Vagina (tissue), 2 donors: Measurements from ENCODE around the gene PCDHGC3. TPM values are rescaled to one million over a fixed set of nuclear protein-coding genes. Genes with fewer than 3 reads are reported as not detected.

Experiments
- DNase-seq, 2 donors: peaks; one replicate each; pipeline ENCODE4 v3.0.0-alpha.2; 2017; ENCODE audit errors: extremely low spot score in 2 of 2
- H3K27ac ChIP-seq: fragments of 200-600 bp; sonication (generic); one replicate; pipeline ENCODE4 v1.5.1; 2019
- H3K27me3 ChIP-seq: fragments of 200-600 bp; sonication (generic); one replicate; pipeline ENCODE4 v1.5.1; 2019
- H3K36me3 ChIP-seq, 2 donors: fragments of 200-600 bp; sonication (generic); one replicate each; pipeline ENCODE4 v1.5.1; 2017 to 2019
- H3K4me1 ChIP-seq: fragments of 200-600 bp; sonication (generic); one replicate; pipeline ENCODE4 v1.5.1; 2019
- H3K4me3 ChIP-seq, 2 donors: fragments of 200-600 bp; sonication (generic); 1 replicate in 1 of 2; 2 replicates in 1 of 2; pipeline ENCODE4 v1.5.1; 2016 to 2019
- H3K9me3 ChIP-seq: fragments of 200-600 bp; sonication (generic); one replicate; pipeline ENCODE4 v1.5.1; 2019
- POLR2A ChIP-seq, 2 donors: fragments of 450-650 bp; IDR thresholded peaks; one replicate each; pipeline ENCODE4 v1.6.1; 2017; ENCODE audit warnings: antibody characterized with exemption in 2 of 2, mild to moderate bottlenecking in 2 of 2, moderate library complexity in 2 of 2
- POLR2AphosphoS5 ChIP-seq, 2 donors: sonication (generic); formaldehyde crosslinking; IDR thresholded peaks; one replicate each; pipeline ENCODE4 v1.9.0; 2017; ENCODE audit warnings: antibody characterized with exemption in 2 of 2, mild to moderate bottlenecking in 2 of 2, low read depth in 1 of 2; ENCODE audit not compliant: insufficient read depth in 1 of 2
- intact Hi-C: fragments of 100-400 bp; cut with DNase I; formaldehyde crosslinking; loops from one replicate; pipeline ENCODE4 v1.15.1; 2023
- total RNA-seq: library from RNA; depleted of rRNA; stranded (reverse); fragments of >200 nt; gene quantifications from one replicate; pipeline ENCODE4 v1.2.3, GENCODE V29; 2016
- TF ChIP-seq, protein P1 (sequence below), 3 experiments: fragments of 450-650 bp in 2 of 3; fragments of 200-600 bp in 1 of 3; sonication (generic) in 1 of 3; IDR thresholded peaks; one replicate each; pipeline ENCODE4 v1.5.1; 2017 to 2019; ENCODE audit warnings: antibody characterized with exemption in 3 of 3, mild to moderate bottlenecking in 2 of 3, moderate library complexity in 2 of 3

The PCDHGC3 gene
- total RNA-seq, 1 donor from 2014 or later: 78.3 TPM

DNA sequence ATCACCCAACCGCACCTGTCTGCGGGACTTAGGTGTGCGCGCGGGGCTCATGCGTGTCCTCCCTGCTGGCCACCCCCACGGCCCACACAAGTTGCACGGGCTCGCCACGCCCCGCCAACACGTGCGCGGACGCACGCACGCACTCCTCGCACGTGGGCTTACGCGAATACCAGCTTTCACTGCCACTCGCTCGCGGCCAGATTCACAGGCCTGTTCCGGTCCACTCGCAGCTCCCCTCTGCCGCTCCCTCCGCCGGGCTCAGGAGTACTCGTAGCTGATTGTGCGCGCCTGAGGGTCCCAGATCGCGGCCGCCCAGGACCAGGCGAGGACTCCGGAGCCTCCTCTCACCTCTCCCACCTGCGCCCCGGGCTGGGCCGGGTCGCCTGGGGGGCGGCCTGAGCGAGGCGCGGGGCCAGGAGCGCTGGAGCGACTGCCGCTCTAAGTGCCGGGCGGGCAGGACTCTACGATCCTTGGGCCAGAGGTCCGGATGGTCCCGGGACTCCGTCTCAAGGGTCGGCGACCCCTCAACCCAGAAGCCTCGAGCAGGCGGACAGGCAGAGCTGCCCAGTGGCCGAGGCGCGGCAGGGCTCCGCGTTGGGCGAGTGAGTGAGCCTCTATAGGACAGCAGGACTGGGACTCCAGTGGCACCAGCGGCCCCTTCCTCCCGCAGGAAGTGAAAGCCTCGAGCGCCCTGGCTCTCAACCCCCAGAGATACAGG, 16.6 kb downstream of the PCDHGC3 start:
- intact Hi-C loops: no loop called here
- no peak overlapping the region for H3K4me3 ChIP-seq
- DNase-seq: no peak
- no peaks in the 10 kb centered on the region for H3K27me3 ChIP-seq
- H3K9me3 ChIP-seq: no peaks in the 10 kb centered on the region
- peaks cover 63% of the 10 kb centered on the region for H3K4me1 ChIP-seq
- TF ChIP-seq POLR2A (IDR thresholded peaks at IDR 0.05) (no peak), POLR2AphosphoS5 (IDR thresholded peaks at IDR 0.05; ENCODE audit: insufficient read depth in 1 of 2, low read depth in 1 of 2) (no peak)
- TF ChIP-seq, protein P1, sequence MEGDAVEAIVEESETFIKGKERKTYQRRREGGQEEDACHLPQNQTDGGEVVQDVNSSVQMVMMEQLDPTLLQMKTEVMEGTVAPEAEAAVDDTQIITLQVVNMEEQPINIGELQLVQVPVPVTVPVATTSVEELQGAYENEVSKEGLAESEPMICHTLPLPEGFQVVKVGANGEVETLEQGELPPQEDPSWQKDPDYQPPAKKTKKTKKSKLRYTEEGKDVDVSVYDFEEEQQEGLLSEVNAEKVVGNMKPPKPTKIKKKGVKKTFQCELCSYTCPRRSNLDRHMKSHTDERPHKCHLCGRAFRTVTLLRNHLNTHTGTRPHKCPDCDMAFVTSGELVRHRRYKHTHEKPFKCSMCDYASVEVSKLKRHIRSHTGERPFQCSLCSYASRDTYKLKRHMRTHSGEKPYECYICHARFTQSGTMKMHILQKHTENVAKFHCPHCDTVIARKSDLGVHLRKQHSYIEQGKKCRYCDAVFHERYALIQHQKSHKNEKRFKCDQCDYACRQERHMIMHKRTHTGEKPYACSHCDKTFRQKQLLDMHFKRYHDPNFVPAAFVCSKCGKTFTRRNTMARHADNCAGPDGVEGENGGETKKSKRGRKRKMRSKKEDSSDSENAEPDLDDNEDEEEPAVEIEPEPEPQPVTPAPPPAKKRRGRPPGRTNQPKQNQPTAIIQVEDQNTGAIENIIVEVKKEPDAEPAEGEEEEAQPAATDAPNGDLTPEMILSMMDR (IDR thresholded peaks at IDR 0.05): no peak
- peaks cover 0 to 3% of the 10 kb centered on the region in 2 donors for H3K36me3 ChIP-seq
- H3K27ac ChIP-seq: no peak overlapping the region

DNA sequence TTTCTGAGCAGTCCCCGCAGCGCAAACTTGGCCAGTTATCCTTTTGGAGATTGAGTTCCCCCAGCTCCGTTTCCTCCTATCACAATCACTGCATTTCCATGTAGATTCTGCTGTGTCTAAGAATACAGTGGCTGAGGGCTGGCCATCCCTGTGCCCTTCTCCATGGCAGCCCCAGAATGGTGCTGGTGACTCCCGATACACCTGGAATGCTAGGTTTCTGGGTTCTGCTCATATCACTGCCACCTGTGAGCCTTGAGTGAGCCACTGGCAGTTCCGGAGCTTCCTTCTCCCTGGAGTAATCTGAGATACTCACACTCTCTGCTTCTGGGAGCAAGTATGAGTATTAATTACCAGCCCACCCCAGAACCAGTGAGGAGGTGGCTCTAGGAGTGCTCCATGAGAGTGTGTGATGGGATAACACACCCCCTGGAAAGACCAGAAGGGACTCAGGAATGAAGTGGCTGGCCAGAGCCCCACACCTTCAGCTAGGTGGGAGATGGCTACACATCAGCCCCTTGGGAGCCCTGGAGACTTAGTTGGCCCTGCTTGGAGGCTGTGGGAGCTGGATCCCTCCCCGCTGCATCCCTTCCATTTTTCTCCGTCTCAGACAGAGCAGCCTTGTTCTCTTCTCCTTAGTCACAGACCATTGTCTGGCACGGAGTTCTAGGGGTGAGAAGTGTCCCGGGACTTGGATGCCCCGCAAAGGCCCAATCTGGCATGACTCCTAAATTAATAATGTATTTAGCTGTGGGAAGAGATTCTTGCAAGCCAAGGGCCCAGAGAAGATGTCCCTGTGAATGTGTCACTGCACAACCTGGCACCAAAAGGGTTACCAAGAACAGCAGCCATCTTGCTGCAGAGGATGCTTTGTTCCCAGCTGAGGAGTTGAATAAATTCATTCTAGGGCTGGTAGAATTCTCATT, 18.0 kb downstream of the PCDHGC3 start:
- no peaks in the 10 kb centered on the region for H3K27me3 ChIP-seq
- peaks cover 0 to 3% of the 10 kb centered on the region in 2 donors for H3K36me3 ChIP-seq
- DNase-seq: peak in 1 of 2 donors; percentile 84
- intact Hi-C loops: no loop called here
- peaks cover 55% of the 10 kb centered on the region for H3K4me1 ChIP-seq
- TF ChIP-seq, protein P1 (IDR thresholded peaks at IDR 0.05): no peak
- TF ChIP-seq POLR2A (IDR thresholded peaks at IDR 0.05) (no peak), POLR2AphosphoS5 (IDR thresholded peaks at IDR 0.05; ENCODE audit: insufficient read depth in 1 of 2, low read depth in 1 of 2) (no peak)
- no peaks in the 10 kb centered on the region for H3K9me3 ChIP-seq
- peak overlapping the region in 1 of 2 donors; percentile 27 for H3K4me3 ChIP-seq
- H3K27ac ChIP-seq: peak overlapping the region; percentile 60

DNA sequence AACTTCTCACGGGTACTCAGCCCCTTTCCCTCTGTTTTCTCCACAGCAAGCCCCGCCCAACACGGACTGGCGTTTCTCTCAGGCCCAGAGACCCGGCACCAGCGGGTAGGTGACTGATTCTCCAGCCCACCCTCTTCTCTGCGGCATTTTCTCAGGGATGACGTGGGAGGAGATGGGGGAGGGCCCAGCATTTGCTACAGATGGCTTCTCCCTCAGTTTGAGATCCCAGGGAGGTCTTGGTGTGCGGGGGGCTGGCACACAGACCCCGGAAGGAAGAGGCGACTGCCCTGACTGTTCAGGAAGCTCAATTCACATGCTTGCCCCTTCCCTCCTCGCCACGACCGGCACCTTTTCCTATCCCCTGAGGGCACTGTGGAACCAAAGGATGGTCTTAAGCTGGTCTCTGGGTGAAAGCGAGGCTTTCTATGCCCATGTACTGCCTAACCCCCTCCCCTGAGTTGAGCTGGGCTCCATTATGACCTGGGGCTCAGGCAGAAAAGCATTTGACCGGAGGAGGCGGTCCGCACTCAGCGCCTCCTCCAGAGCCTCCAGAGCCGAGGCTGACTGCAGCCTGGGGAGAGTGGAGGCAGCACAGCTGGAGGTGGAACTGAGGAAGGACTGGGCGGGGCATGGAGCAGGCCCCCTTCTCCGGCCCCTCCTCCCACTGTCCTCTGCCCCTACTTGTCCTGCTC, 19.1 kb downstream of the PCDHGC3 start:
- DNase-seq: no peak

DNA sequence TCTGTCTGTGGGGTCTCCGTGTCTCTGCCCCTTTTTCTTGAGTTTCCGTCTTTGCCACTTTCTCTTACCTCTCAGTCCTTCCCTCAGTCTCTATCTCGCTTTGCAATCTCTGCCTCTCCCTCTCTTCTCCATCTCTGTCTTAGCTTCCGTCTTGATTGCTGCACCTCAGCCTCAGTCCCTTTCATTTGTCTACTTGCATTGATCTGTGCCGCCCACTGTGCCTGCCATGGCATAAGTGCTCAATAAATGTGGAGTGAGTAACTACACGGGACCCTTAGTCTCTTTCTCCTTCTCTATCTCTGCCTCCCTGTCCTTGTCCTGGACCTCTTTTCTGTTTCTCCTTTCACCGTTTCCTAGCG, 19.7 kb downstream of the PCDHGC3 start:
- no peaks in the 10 kb centered on the region for H3K27me3 ChIP-seq
- H3K4me3 ChIP-seq: peak overlapping the region in 1 of 2 donors; percentile 27
- H3K36me3 ChIP-seq: peaks cover 0 to 3% of the 10 kb centered on the region in 2 donors
- H3K4me1 ChIP-seq: peaks cover 44% of the 10 kb centered on the region
- intact Hi-C loops: no loop called here
- H3K9me3 ChIP-seq: no peaks in the 10 kb centered on the region
- DNase-seq: no peak
- H3K27ac ChIP-seq: peak overlapping the region; percentile 60
- no peak for TF ChIP-seq POLR2A (IDR thresholded peaks at IDR 0.05)
- TF ChIP-seq POLR2AphosphoS5 (IDR thresholded peaks at IDR 0.05; ENCODE audit: insufficient read depth in 1 of 2, low read depth in 1 of 2): no peak
- TF ChIP-seq, protein P1 (IDR thresholded peaks at IDR 0.05): no peak

More for the DNA sequence above, 19.1 kb downstream of the PCDHGC3 start:
- Histone ChIP-seq H3K36me3 (peaks cover 0 to 3% of the 10 kb centered on the region in 2 donors), H3K9me3 (no peaks in the 10 kb centered on the region), H3K27me3 (no peaks in the 10 kb centered on the region), H3K27ac (peak overlapping the region; percentile 60), H3K4me3 (peak overlapping the region in 1 of 2 donors; percentile 27), H3K4me1 (peaks cover 44% of the 10 kb centered on the region)
- intact Hi-C loops: no loop called here
- peak in 1 of 2 donors; percentile 19 for TF ChIP-seq POLR2AphosphoS5 (IDR thresholded peaks at IDR 0.05; ENCODE audit: insufficient read depth in 1 of 2, low read depth in 1 of 2)
- no peak for TF ChIP-seq POLR2A (IDR thresholded peaks at IDR 0.05)
- TF ChIP-seq, protein P1 (IDR thresholded peaks at IDR 0.05): no peak
